ENCODE results near the gene UPK3A.
"Not testable (repeated sequence)": the region's sequence is repeated elsewhere in the genome, so short reads cannot be mapped to it uniquely, and the experiment has no call there.

The UPK3A gene

GRCh38 chr22:45259754-45260394 is 24.9 kb upstream of the UPK3A start:
- no peak overlapping the region for H3K4me3 ChIP-seq (ENCODE audit: low read depth, low read length)
- DNase-seq (ENCODE audit: low read depth) = no peak
- no peak for TF ChIP-seq CTCF (IDR thresholded peaks at IDR 0.05; ENCODE audit: insufficient read depth, low read depth, low read length, missing control alignments)

GRCh38 chr22:45260395-45260759 is 24.4 kb upstream of the UPK3A start:
- not testable (repeated sequence) for DNase-seq (ENCODE audit: low read depth); H3K4me3 ChIP-seq (ENCODE audit: low read depth, low read length)

- TF ChIP-seq CTCF (IDR thresholded peaks at IDR 0.05; ENCODE audit: insufficient read depth, low read depth, low read length, missing control alignments) = no peak
- no peak overlapping the region for H3K4me3 ChIP-seq (ENCODE audit: low read depth, low read length)
- no peak for DNase-seq (ENCODE audit: low read depth)
Observed at GRCh38 chr22:45261407-45262088, 23.2 kb upstream of the UPK3A start.

- H3K4me3 ChIP-seq (ENCODE audit: low read depth, low read length) = peak overlapping the region; percentile 8; the same call in 1 of the 2 replicates
- TF ChIP-seq CTCF (IDR thresholded peaks at IDR 0.05; ENCODE audit: insufficient read depth, low read depth, low read length, missing control alignments) = no peak
Observed at GRCh38 chr22:45262195-45262930, 22.4 kb upstream of the UPK3A start.

GRCh38 chr22:45262931-45263462 is 21.8 kb upstream of the UPK3A start:
- peak overlapping the region; percentile 8 for H3K4me3 ChIP-seq (ENCODE audit: low read depth, low read length)
- no peak for TF ChIP-seq CTCF (IDR thresholded peaks at IDR 0.05; ENCODE audit: insufficient read depth, low read depth, low read length, missing control alignments)
- no peak for DNase-seq (ENCODE audit: low read depth)

More at GRCh38 chr22:45262195-45262930, 22.4 kb upstream of the UPK3A start:
- no peak for DNase-seq (ENCODE audit: low read depth)

GRCh38 chr22:45263463-45264269 is 21.1 kb upstream of the UPK3A start:
- peak; percentile 93 for DNase-seq (ENCODE audit: low read depth)
- peak; percentile 76 for TF ChIP-seq CTCF (IDR thresholded peaks at IDR 0.05; ENCODE audit: insufficient read depth, low read depth, low read length, missing control alignments)
- H3K4me3 ChIP-seq (ENCODE audit: low read depth, low read length) = no peak overlapping the region; the same call in 1 of the 2 replicates

Data from GM12865 (cell line).